ENCODE data around the gene GPR142.

DNA sequence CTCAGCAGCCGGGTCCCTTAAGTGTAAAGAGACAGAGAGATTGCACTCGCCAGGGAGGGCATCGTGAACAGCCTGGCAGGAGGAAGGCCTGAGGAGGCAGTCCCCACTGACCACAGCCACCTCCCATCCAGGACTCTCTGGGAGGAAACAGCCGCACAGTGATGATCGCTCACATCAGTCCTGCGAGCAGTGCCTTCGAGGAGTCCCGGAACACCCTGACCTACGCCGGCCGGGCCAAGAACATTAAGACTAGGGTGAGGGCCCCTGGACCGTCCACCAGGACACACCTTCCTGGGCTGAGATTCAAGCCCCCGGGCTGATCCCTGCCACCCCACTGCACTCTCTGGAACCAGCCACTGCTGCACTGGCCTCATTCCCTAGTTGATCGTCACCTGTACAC lies 19.7 kb upstream of the GPR142 start:
- TF ChIP-seq, protein P1, sequence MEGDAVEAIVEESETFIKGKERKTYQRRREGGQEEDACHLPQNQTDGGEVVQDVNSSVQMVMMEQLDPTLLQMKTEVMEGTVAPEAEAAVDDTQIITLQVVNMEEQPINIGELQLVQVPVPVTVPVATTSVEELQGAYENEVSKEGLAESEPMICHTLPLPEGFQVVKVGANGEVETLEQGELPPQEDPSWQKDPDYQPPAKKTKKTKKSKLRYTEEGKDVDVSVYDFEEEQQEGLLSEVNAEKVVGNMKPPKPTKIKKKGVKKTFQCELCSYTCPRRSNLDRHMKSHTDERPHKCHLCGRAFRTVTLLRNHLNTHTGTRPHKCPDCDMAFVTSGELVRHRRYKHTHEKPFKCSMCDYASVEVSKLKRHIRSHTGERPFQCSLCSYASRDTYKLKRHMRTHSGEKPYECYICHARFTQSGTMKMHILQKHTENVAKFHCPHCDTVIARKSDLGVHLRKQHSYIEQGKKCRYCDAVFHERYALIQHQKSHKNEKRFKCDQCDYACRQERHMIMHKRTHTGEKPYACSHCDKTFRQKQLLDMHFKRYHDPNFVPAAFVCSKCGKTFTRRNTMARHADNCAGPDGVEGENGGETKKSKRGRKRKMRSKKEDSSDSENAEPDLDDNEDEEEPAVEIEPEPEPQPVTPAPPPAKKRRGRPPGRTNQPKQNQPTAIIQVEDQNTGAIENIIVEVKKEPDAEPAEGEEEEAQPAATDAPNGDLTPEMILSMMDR (IDR thresholded peaks at IDR 0.05; ENCODE audit: borderline replicate concordance, extremely low read depth, low read length, poor library complexity, severe bottlenecking) = no peak
- TF ChIP-seq EZH2 (IDR thresholded peaks at IDR 0.05; ENCODE audit: borderline replicate concordance, low read depth, low read length, severe bottlenecking) = no peak
